ENCODE results near the gene ZCCHC2.

Gene ZCCHC2

GRCh38 chr18:62539284-62540165, 16.7 kb downstream of the ZCCHC2 start:
- Histone ChIP-seq H3K27me3 (ENCODE audit: control insufficient read depth, insufficient read depth, low read length) (no peaks in the 10 kb centered on the region), H3K27ac (ENCODE audit: low read depth, low read length) (no peak overlapping the region), H3K9ac (ENCODE audit: low read depth, low read length) (no peak overlapping the region), H3K4me1 (ENCODE audit: control insufficient read depth, insufficient read depth, low read length) (no peaks in the 10 kb centered on the region), H3K9me3 (ENCODE audit: control insufficient read depth, insufficient read depth, low read length) (no peaks in the 10 kb centered on the region), H3K4me3 (ENCODE audit: low read depth, low read length) (no peak overlapping the region), H3K36me3 (ENCODE audit: control insufficient read depth, insufficient read depth, low read length) (no peaks in the 10 kb centered on the region)

GRCh38 chr18:62543021-62543420, 20.2 kb downstream of the ZCCHC2 start:
- Histone ChIP-seq H3K4me1 (ENCODE audit: control insufficient read depth, insufficient read depth, low read length) (no peaks in the 10 kb centered on the region), H3K9ac (ENCODE audit: low read depth, low read length) (no peak overlapping the region), H3K4me3 (ENCODE audit: low read depth, low read length) (no peak overlapping the region), H3K36me3 (ENCODE audit: control insufficient read depth, insufficient read depth, low read length) (peaks cover 10% of the 10 kb centered on the region; the same call in 1 of the 2 replicates), H3K27ac (ENCODE audit: low read depth, low read length) (no peak overlapping the region), H3K27me3 (ENCODE audit: control insufficient read depth, insufficient read depth, low read length) (no peaks in the 10 kb centered on the region), H3K9me3 (ENCODE audit: control insufficient read depth, insufficient read depth, low read length) (no peaks in the 10 kb centered on the region)

GRCh38 chr18:62545098-62545497, 22.3 kb downstream of the ZCCHC2 start:
- Histone ChIP-seq H3K9ac (ENCODE audit: low read depth, low read length) (no peak overlapping the region), H3K9me3 (ENCODE audit: control insufficient read depth, insufficient read depth, low read length) (no peaks in the 10 kb centered on the region), H3K4me1 (ENCODE audit: control insufficient read depth, insufficient read depth, low read length) (no peaks in the 10 kb centered on the region), H3K27ac (ENCODE audit: low read depth, low read length) (no peak overlapping the region), H3K36me3 (ENCODE audit: control insufficient read depth, insufficient read depth, low read length) (peaks cover 10% of the 10 kb centered on the region; the same call in 1 of the 2 replicates), H3K27me3 (ENCODE audit: control insufficient read depth, insufficient read depth, low read length) (no peaks in the 10 kb centered on the region), H3K4me3 (ENCODE audit: low read depth, low read length) (no peak overlapping the region)

- H3K4me1 ChIP-seq (ENCODE audit: control insufficient read depth, insufficient read depth, low read length) = no peaks in the 10 kb centered on the region
- no peak overlapping the region for H3K4me3 ChIP-seq (ENCODE audit: low read depth, low read length)
- no peaks in the 10 kb centered on the region for H3K27me3 ChIP-seq (ENCODE audit: control insufficient read depth, insufficient read depth, low read length)
- no peaks in the 10 kb centered on the region for H3K9me3 ChIP-seq (ENCODE audit: control insufficient read depth, insufficient read depth, low read length)
- H3K27ac ChIP-seq (ENCODE audit: low read depth, low read length) = no peak overlapping the region
- H3K9ac ChIP-seq (ENCODE audit: low read depth, low read length) = no peak overlapping the region
- H3K36me3 ChIP-seq (ENCODE audit: control insufficient read depth, insufficient read depth, low read length) = peaks cover 10% of the 10 kb centered on the region; the same call in 1 of the 2 replicates
Observed at GRCh38 chr18:62549755-62550154, 26.9 kb downstream of the ZCCHC2 start.

GRCh38 chr18:62550746-62551145, 27.9 kb downstream of the ZCCHC2 start:
- Histone ChIP-seq H3K4me3 (ENCODE audit: low read depth, low read length) (no peak overlapping the region), H3K27ac (ENCODE audit: low read depth, low read length) (no peak overlapping the region), H3K27me3 (ENCODE audit: control insufficient read depth, insufficient read depth, low read length) (no peaks in the 10 kb centered on the region), H3K36me3 (ENCODE audit: control insufficient read depth, insufficient read depth, low read length) (peaks cover 4% of the 10 kb centered on the region; the same call in 1 of the 2 replicates), H3K4me1 (ENCODE audit: control insufficient read depth, insufficient read depth, low read length) (no peaks in the 10 kb centered on the region), H3K9ac (ENCODE audit: low read depth, low read length) (no peak overlapping the region), H3K9me3 (ENCODE audit: control insufficient read depth, insufficient read depth, low read length) (no peaks in the 10 kb centered on the region)

- no peaks in the 10 kb centered on the region for H3K27me3 ChIP-seq (ENCODE audit: control insufficient read depth, insufficient read depth, low read length)
- no peaks in the 10 kb centered on the region for H3K4me1 ChIP-seq (ENCODE audit: control insufficient read depth, insufficient read depth, low read length)
- H3K9ac ChIP-seq (ENCODE audit: low read depth, low read length) = no peak overlapping the region
- H3K36me3 ChIP-seq (ENCODE audit: control insufficient read depth, insufficient read depth, low read length) = peaks cover 10% of the 10 kb centered on the region; the same call in 1 of the 2 replicates
- no peaks in the 10 kb centered on the region for H3K9me3 ChIP-seq (ENCODE audit: control insufficient read depth, insufficient read depth, low read length)
- no peak overlapping the region for H3K27ac ChIP-seq (ENCODE audit: low read depth, low read length)
- no peak overlapping the region for H3K4me3 ChIP-seq (ENCODE audit: low read depth, low read length)
Observed at GRCh38 chr18:62551972-62552513, 29.2 kb downstream of the ZCCHC2 start.

GRCh38 chr18:62554061-62554815, 31.4 kb downstream of the ZCCHC2 start:
- H3K9me3 ChIP-seq (ENCODE audit: control insufficient read depth, insufficient read depth, low read length) = no peaks in the 10 kb centered on the region
- peaks cover 27% of the 10 kb centered on the region for H3K36me3 ChIP-seq (ENCODE audit: control insufficient read depth, insufficient read depth, low read length)
- H3K27ac ChIP-seq (ENCODE audit: low read depth, low read length) = no peak overlapping the region
- H3K27me3 ChIP-seq (ENCODE audit: control insufficient read depth, insufficient read depth, low read length) = no peaks in the 10 kb centered on the region
- H3K9ac ChIP-seq (ENCODE audit: low read depth, low read length) = no peak overlapping the region
- H3K4me1 ChIP-seq (ENCODE audit: control insufficient read depth, insufficient read depth, low read length) = no peaks in the 10 kb centered on the region
- no peak overlapping the region for H3K4me3 ChIP-seq (ENCODE audit: low read depth, low read length)

- no peak overlapping the region for H3K9ac ChIP-seq (ENCODE audit: low read depth, low read length)
- peaks cover 30% of the 10 kb centered on the region for H3K36me3 ChIP-seq (ENCODE audit: control insufficient read depth, insufficient read depth, low read length)
- H3K4me1 ChIP-seq (ENCODE audit: control insufficient read depth, insufficient read depth, low read length) = no peaks in the 10 kb centered on the region
- H3K27ac ChIP-seq (ENCODE audit: low read depth, low read length) = no peak overlapping the region
- no peaks in the 10 kb centered on the region for H3K27me3 ChIP-seq (ENCODE audit: control insufficient read depth, insufficient read depth, low read length)
- no peaks in the 10 kb centered on the region for H3K9me3 ChIP-seq (ENCODE audit: control insufficient read depth, insufficient read depth, low read length)
- no peak overlapping the region for H3K4me3 ChIP-seq (ENCODE audit: low read depth, low read length)
Observed at GRCh38 chr18:62555135-62555534, 32.3 kb downstream of the ZCCHC2 start.

GRCh38 chr18:62556397-62556796, 33.6 kb downstream of the ZCCHC2 start:
- Histone ChIP-seq H3K27ac (ENCODE audit: low read depth, low read length) (no peak overlapping the region), H3K36me3 (ENCODE audit: control insufficient read depth, insufficient read depth, low read length) (peaks cover 33% of the 10 kb centered on the region), H3K4me1 (ENCODE audit: control insufficient read depth, insufficient read depth, low read length) (no peaks in the 10 kb centered on the region), H3K9me3 (ENCODE audit: control insufficient read depth, insufficient read depth, low read length) (no peaks in the 10 kb centered on the region), H3K9ac (ENCODE audit: low read depth, low read length) (no peak overlapping the region), H3K27me3 (ENCODE audit: control insufficient read depth, insufficient read depth, low read length) (no peaks in the 10 kb centered on the region), H3K4me3 (ENCODE audit: low read depth, low read length) (no peak overlapping the region)

- no peaks in the 10 kb centered on the region for H3K4me1 ChIP-seq (ENCODE audit: control insufficient read depth, insufficient read depth, low read length)
- no peak overlapping the region for H3K9ac ChIP-seq (ENCODE audit: low read depth, low read length)
- H3K36me3 ChIP-seq (ENCODE audit: control insufficient read depth, insufficient read depth, low read length) = peaks cover 42% of the 10 kb centered on the region
- H3K4me3 ChIP-seq (ENCODE audit: low read depth, low read length) = no peak overlapping the region
- no peak overlapping the region for H3K27ac ChIP-seq (ENCODE audit: low read depth, low read length)
- no peaks in the 10 kb centered on the region for H3K27me3 ChIP-seq (ENCODE audit: control insufficient read depth, insufficient read depth, low read length)
- no peaks in the 10 kb centered on the region for H3K9me3 ChIP-seq (ENCODE audit: control insufficient read depth, insufficient read depth, low read length)
Observed at GRCh38 chr18:62558015-62558663, 35.3 kb downstream of the ZCCHC2 start.

Measured in HUES48 (cell line).